Subcutaneous adipose tissue (tissue), 4 donors: Measurements from ENCODE around the gene TNIK. TPM values are rescaled to one million over a fixed set of nuclear protein-coding genes. Genes with fewer than 3 reads are reported as not detected.

Source experiments
- total RNA-seq, 4 donors: library from RNA; depleted of rRNA; stranded (reverse); fragments of >200 nt; gene quantifications; one replicate each; pipeline ENCODE4 v1.1.0, GENCODE V29; 2016
- TF ChIP-seq, protein P1 (sequence below): fragments of 450-650 bp; IDR thresholded peaks from one replicate; pipeline ENCODE4 v1.5.1; 2016; ENCODE audit warnings: low read depth, mild to moderate bottlenecking, control low read depth, antibody characterized with exemption, moderate library complexity

The TNIK gene
- total RNA-seq, 4 donors from 2014 or later, result 1.5 to 11.7 (median 1.9) TPM

DNA sequence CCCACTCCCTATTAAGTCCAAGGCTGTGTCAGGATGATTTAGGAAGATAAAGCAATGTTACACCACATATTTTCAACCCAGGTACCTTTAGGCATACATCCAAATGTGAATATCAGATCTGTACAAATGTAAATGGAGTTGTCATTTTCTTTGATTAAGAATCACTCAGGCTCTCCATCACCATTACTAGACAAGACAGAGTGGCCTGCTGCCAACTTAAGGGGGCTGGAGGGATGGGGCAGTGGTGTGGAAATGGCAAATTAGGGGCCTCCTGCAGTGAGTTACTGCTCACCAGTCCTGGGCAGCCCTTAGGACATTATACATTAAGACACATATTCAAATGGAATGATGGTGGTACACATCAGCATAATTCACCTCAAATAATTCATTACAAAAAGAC, 211.0 kb downstream of the TNIK start:
- TF ChIP-seq, protein P1, sequence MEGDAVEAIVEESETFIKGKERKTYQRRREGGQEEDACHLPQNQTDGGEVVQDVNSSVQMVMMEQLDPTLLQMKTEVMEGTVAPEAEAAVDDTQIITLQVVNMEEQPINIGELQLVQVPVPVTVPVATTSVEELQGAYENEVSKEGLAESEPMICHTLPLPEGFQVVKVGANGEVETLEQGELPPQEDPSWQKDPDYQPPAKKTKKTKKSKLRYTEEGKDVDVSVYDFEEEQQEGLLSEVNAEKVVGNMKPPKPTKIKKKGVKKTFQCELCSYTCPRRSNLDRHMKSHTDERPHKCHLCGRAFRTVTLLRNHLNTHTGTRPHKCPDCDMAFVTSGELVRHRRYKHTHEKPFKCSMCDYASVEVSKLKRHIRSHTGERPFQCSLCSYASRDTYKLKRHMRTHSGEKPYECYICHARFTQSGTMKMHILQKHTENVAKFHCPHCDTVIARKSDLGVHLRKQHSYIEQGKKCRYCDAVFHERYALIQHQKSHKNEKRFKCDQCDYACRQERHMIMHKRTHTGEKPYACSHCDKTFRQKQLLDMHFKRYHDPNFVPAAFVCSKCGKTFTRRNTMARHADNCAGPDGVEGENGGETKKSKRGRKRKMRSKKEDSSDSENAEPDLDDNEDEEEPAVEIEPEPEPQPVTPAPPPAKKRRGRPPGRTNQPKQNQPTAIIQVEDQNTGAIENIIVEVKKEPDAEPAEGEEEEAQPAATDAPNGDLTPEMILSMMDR, result no peak

DNA sequence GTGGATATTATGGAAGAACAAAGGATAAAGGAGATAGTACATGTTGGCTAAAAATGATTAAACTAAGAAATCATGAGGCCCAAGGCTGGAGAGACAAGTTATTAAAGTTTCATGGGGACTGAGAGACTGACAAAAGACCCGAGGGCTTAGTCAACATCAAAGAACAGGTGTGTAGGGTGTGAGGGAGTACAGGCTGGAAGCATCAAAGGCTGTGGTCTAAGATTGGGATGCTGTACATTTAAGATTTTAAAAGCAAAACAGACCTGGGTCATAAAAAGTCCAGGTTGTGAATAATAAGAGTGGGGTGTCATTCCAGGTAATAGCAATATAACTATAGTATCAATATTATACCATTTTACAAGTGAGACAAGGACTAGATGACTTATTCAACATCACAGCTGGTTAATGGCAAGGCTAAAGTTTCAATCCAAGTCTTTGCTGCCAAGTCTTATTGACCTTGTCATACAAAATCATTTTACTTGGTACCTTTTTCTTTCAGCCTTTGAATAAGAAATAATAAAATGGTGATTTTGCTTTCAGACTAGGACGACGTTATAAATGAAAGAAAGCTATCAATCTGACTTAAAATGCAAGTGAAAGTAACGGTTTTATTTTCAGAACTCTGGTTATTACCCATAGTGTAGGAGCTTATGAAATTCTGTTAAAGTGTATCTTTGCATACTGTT, 211.6 kb downstream of the TNIK start:
- TF ChIP-seq, protein P1, result no peak

DNA sequence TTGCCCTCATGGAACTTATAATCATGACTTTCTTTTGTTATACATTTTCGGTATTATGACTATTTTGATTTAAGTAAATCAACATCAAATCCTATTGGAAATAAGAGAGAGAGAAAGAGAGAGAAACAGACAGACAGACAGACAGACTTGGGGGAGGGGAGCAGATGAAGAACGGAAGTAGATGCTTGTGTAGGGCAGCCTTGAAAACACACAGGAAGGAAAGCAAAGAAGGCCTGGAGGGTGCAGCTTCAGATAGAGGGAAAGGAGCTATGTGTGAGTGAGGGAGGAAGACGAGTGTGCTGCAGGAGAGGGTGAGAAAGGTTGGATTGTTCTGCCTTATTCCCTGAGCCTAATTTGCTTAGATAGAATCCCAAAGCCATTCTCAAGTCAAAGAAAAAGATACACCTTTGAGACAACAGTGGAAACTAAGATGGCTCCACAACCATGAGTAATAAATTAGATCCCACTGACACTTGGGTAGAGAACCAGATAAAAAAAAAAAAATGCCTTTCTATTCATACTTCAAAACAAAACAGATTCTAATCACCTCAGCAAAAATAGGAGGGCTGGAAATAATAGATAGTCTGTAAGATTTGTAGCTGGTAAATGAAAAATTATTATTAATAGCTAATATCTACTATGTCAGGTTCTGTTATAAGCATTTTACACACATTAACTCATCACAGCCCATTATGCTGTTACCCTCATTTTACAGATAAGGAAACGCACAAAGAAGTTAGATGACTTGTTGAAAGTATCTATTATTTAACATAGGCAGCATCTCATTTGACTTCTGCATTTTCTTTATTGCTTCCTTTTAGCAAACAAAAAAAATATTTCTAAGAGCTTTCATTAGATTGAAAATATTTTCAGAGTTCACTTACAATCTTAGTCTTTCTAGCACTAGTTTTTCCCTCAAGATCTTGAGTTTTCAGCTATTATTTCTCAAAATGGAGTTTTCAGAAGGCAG, 214.1 kb downstream of the TNIK start:
- TF ChIP-seq, protein P1, result no peak

DNA sequence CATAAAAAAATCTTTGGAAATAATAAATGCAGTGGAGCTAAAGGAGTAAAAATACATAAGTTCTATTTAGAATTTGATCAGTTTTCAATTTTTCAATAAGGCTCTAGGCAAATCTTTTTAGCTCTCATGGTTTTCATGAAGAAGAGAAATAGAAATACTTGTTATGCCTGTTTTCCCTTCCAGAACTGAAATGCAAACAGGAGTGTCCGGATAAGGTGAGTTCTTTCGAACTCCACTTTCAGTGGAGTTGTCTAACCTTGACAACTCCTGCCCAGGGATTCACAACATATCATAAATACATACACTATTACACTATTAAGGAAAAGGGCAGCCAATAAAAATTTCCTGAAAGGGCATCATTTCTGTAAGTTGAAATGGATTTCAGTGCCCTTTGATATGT, 217.3 kb downstream of the TNIK start:
- TF ChIP-seq, protein P1, result no peak

DNA sequence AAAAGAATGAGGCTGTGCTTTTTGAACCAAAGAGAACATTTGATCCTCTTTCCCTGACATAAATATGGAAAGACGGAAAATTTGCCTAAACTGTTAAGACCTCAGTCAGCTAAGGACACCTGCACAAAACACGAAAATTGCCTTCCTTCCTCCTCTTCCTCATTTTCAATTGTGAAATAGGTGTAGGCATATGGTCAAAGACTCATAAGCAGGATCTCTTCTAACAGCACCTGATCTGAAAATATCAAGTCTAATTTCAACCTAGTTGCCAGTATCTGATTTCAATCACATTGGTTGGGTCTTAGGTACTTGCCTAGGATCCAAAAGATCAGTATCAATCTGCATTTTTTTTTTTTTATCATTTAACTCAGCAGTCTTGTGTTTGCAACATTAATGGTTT, 218.0 kb downstream of the TNIK start:
- TF ChIP-seq, protein P1, result no peak

DNA sequence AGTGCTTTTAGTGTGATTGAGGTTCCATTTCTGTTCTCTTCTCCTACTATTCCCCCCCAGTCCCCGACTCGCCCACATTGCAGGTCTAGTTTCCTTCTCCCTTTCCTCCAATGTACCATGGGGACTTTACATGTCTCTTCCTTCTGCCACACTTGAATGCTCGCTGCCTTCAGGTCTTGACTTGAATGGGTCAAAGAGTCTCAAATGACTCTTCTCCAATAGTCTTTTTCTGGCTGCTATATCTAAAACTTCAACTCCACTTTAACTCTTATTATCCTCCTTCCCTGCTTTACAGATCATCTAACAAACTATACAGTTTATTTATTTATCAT, 219.7 kb downstream of the TNIK start:
- TF ChIP-seq, protein P1, result no peak

DNA sequence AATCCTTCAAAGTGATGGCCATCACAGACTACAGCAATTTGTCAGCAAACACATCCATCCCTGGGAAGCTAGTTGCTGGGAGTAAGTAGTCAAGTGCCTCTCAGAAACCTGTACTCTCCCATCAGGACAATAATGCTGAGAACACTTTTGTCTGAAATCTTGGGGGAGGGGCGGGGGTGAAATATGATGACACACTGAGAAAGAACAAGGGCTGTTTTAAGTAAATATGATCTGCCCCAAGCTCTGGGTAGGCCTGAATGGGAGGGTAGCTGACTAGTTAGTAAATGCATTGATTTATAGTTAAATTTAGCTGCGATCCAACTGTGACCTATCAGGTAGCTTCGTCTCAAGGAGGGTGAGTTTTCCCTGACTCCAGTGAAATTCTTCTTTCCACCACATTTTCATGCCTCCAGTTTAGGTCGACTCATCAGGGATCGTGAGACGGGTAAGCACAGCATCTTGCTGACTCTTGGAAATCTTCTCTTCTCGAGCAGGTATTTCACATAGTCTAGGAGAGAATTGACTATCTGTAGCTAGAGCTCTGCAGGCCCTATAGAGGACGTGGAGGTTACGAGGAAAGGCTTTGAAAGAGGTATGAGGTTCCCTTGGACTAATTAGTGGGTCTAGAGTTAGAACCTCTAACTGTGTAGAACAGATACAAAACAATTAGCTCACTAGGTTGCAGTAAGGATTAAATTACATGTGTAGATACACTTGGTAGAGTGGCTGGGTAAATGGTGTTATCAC, 220.3 kb downstream of the TNIK start:
- TF ChIP-seq, protein P1, result no peak
